Measurements from ENCODE around the gene AHSP. TPM values are rescaled to one million over a fixed set of nuclear protein-coding genes. Genes with fewer than 3 reads are reported as not detected.
A peak's percentile ranks its signal among the peaks of the same experiment; 100 is the strongest.

Gene AHSP
- total RNA-seq, 4 donors from 2014 or later: not detected

- Histone ChIP-seq H3K4me1 (peaks cover 0 to 7% of the 10 kb centered on the region in 2 donors), H3K4me3 (replicated peaks in 1 of 3) (no peak overlapping the region), H3K27me3 (no peaks in the 10 kb centered on the region), H3K9me3 (no peaks in the 10 kb centered on the region), H3K36me3 (no peaks in the 10 kb centered on the region), H3K27ac (no peak overlapping the region)
- no peak for DNase-seq
- TF ChIP-seq CTCF (IDR thresholded peaks at IDR 0.05): no peak
- TF ChIP-seq POLR2A (IDR thresholded peaks at IDR 0.05): no peak
- intact Hi-C loops (cut with DNase I): no loop called here
- WGBS, 2 donors: 94% methylated on average over 3 of the region's 3 CpGs
Measured at GRCh38 chr16:31525113-31525512, 2.6 kb upstream of the AHSP start.

GRCh38 chr16:31528523-31529107 is 915 bp downstream of the AHSP start:
- TF ChIP-seq CTCF (IDR thresholded peaks at IDR 0.05) (no peak), POLR2A (IDR thresholded peaks at IDR 0.05) (no peak)
- no peak overlapping the region for H3K27ac ChIP-seq
- no peaks in the 10 kb centered on the region for H3K27me3 ChIP-seq
- DNase-seq: no peak
- no peaks in the 10 kb centered on the region for H3K36me3 ChIP-seq
- H3K9me3 ChIP-seq: no peaks in the 10 kb centered on the region
- H3K4me3 ChIP-seq (replicated peaks in 1 of 3): peak overlapping the region in 1 of 3 donors; percentile 26
- intact Hi-C loops (cut with DNase I): no loop called here
- 28 to 35% methylated on average over 9 to 11 of the region's 11 CpGs for WGBS, 2 donors
- H3K4me1 ChIP-seq: peaks cover 0 to 7% of the 10 kb centered on the region in 2 donors

GRCh38 chr16:31529108-31529936 is 1.6 kb downstream of the AHSP start:
- intact Hi-C loops (cut with DNase I): no loop called here

GRCh38 chr16:31529937-31530312 is 2.2 kb downstream of the AHSP start:
- intact Hi-C loops (cut with DNase I): no loop called here
- Histone ChIP-seq H3K27me3 (no peaks in the 10 kb centered on the region), H3K36me3 (no peaks in the 10 kb centered on the region), H3K9me3 (no peaks in the 10 kb centered on the region), H3K27ac (no peak overlapping the region), H3K4me3 (replicated peaks in 1 of 3) (peak overlapping the region in 1 of 3 donors; percentile 26), H3K4me1 (peaks cover 0 to 7% of the 10 kb centered on the region in 2 donors)
- 25 to 31% methylated on average over 12 to 17 of the region's 17 CpGs for WGBS, 2 donors
- no peak for DNase-seq
- TF ChIP-seq CTCF (IDR thresholded peaks at IDR 0.05) (no peak), POLR2A (IDR thresholded peaks at IDR 0.05) (no peak)

More at GRCh38 chr16:31529108-31529936, 1.6 kb downstream of the AHSP start:
- no peak overlapping the region for H3K27ac ChIP-seq
- no peaks in the 10 kb centered on the region for H3K9me3 ChIP-seq
- TF ChIP-seq CTCF (IDR thresholded peaks at IDR 0.05) (no peak), POLR2A (IDR thresholded peaks at IDR 0.05) (no peak)
- peak overlapping the region in 2 of 3 donors; percentile 18 to 26 for H3K4me3 ChIP-seq (replicated peaks in 1 of 3)
- DNase-seq: peak in 1 of 2 donors; percentile 7
- WGBS, 2 donors: 3 to 5% methylated on average over 13 to 32 of the region's 52 CpGs
- H3K27me3 ChIP-seq: no peaks in the 10 kb centered on the region
- H3K36me3 ChIP-seq: no peaks in the 10 kb centered on the region
- H3K4me1 ChIP-seq: peaks cover 0 to 7% of the 10 kb centered on the region in 2 donors

- Histone ChIP-seq H3K27ac (no peak overlapping the region), H3K36me3 (no peaks in the 10 kb centered on the region), H3K4me1 (peaks cover 0 to 7% of the 10 kb centered on the region in 2 donors), H3K27me3 (no peaks in the 10 kb centered on the region), H3K9me3 (no peaks in the 10 kb centered on the region), H3K4me3 (replicated peaks in 1 of 3) (no peak overlapping the region)
- 72 to 77% methylated on average over 5 of the region's 5 CpGs for WGBS, 2 donors
- no peak for DNase-seq
- no peak for TF ChIP-seq POLR2A (IDR thresholded peaks at IDR 0.05)
- intact Hi-C loops (cut with DNase I): no loop called here
Measured at GRCh38 chr16:31530405-31530804, 2.7 kb downstream of the AHSP start.

Measured in thyroid gland (tissue), 4 donors.